ENCODE results near the gene TMEM62.
"Not testable (repeated sequence)": the region's sequence is repeated elsewhere in the genome, so short reads cannot be mapped to it uniquely, and the experiment has no call there.

DNA sequence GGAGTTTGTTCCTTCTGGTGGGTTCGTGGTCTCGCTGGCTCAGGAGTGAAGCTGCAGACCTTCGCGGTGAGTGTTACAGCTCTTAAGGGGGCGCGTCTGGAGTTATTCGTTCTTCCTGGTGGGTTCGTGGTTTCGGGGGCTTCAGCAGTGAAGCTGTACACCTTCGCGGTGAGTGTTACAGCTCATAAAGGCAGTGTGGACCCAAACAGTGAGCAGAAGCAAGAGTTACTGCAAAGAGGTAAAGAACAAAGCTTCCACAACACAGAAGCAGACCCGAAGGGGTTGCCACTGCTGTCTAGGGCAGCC lies 92.5 kb downstream of the TMEM62 start:
- TF ChIP-seq, protein P1, sequence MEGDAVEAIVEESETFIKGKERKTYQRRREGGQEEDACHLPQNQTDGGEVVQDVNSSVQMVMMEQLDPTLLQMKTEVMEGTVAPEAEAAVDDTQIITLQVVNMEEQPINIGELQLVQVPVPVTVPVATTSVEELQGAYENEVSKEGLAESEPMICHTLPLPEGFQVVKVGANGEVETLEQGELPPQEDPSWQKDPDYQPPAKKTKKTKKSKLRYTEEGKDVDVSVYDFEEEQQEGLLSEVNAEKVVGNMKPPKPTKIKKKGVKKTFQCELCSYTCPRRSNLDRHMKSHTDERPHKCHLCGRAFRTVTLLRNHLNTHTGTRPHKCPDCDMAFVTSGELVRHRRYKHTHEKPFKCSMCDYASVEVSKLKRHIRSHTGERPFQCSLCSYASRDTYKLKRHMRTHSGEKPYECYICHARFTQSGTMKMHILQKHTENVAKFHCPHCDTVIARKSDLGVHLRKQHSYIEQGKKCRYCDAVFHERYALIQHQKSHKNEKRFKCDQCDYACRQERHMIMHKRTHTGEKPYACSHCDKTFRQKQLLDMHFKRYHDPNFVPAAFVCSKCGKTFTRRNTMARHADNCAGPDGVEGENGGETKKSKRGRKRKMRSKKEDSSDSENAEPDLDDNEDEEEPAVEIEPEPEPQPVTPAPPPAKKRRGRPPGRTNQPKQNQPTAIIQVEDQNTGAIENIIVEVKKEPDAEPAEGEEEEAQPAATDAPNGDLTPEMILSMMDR (IDR thresholded peaks at IDR 0.05) = not testable (repeated sequence)
- TF ChIP-seq EZH2 (IDR thresholded peaks at IDR 0.05; ENCODE audit: borderline replicate concordance, insufficient read depth, low read depth, low read length, poor library complexity, severe bottlenecking) = not testable (repeated sequence)

All from B cell (primary cell).